MG63 (cell line): ENCODE measurements around the gene OR1S2. TPM values are rescaled to one million over a fixed set of nuclear protein-coding genes. Genes with fewer than 3 reads are reported as not detected.

Source experiments
- DNase-seq: peaks from one replicate; pipeline ENCODE4 v3.0.0-alpha.2; 2020
- H3K27me3 ChIP-seq: fragments of 250-450 bp; sonication (Bioruptor Pico); 2 replicates; pipeline ENCODE4 v1.5.1; 2020; ENCODE audit warnings: mild to moderate bottlenecking, moderate library complexity
- H3K36me3 ChIP-seq: fragments of 250-450 bp; sonication (Bioruptor Pico); 2 replicates; pipeline ENCODE4 v1.5.1; 2020; ENCODE audit warnings: mild to moderate bottlenecking, moderate library complexity
- H3K4me3 ChIP-seq: fragments of 250-450 bp; sonication (Bioruptor Pico); 2 replicates; pipeline ENCODE4 v1.5.1; 2020; ENCODE audit warnings: mild to moderate bottlenecking, moderate library complexity
- H3K9me3 ChIP-seq: fragments of 250-450 bp; sonication (Bioruptor Pico); 2 replicates; pipeline ENCODE4 v1.5.1; 2020; ENCODE audit warnings: mild to moderate bottlenecking, moderate library complexity
- total RNA-seq: library from RNA; depleted of rRNA; stranded (reverse); fragments of >200 nt; shearing (Covaris generic); gene quantifications from 2 replicates; pipeline ENCODE4 v1.2.3, GENCODE V29; 2014; ENCODE audit warnings: low replicate concordance; rRNA removed

The OR1S2 gene
- total RNA-seq, 1 experiment from 2014 or later, result not detected

- Histone ChIP-seq H3K27me3 (no peaks in the 10 kb centered on the region), H3K36me3 (no peaks in the 10 kb centered on the region)
- no peak for DNase-seq
These were observed 39.6 kb downstream of the OR1S2 start for GRCh38 chr11:58164389-58164788.

More at GRCh38 chr11:58164389-58164788, 39.6 kb downstream of the OR1S2 start:
- no peak overlapping the region for H3K4me3 ChIP-seq
- no peaks in the 10 kb centered on the region for H3K9me3 ChIP-seq

Other genes with a start within 250 kb of the OR1S2 start
- gene OR9Q1, start 180.3 kb downstream of the OR1S2 start, total RNA-seq, result not detected in 2 replicates
- not detected in 2 replicates for gene OR6Q1, start 173.2 kb downstream of the OR1S2 start, total RNA-seq
- gene OR9I1, start 78.6 kb downstream of the OR1S2 start, total RNA-seq, result not detected in 2 replicates
- gene OR9Q2, start 15.1 kb downstream of the OR1S2 start, total RNA-seq, result not detected in 2 replicates
- not detected in 2 replicates for gene OR1S1, start 8.6 kb upstream of the OR1S2 start, total RNA-seq
- gene OR10Q1, start 24.8 kb upstream of the OR1S2 start, total RNA-seq, result not detected in 2 replicates
- gene OR10W1, start 64.1 kb upstream of the OR1S2 start, total RNA-seq, result not detected in 2 replicates
- not detected in 2 replicates for gene OR5B17, start 154.9 kb upstream of the OR1S2 start, total RNA-seq
- gene OR5B3, start 202.7 kb upstream of the OR1S2 start, total RNA-seq, result not detected in 2 replicates
- gene OR5B2, start 224.0 kb upstream of the OR1S2 start, total RNA-seq, result not detected in 2 replicates
- gene OR5B12, start 238.1 kb upstream of the OR1S2 start, total RNA-seq, result not detected in 2 replicates